Fibroblast of lung (primary cell): Measurements from ENCODE around the gene KRTAP10-5.

Experiments used
- EZH2 ChIP-seq: IDR thresholded peaks from 2 replicates; pipeline ENCODE4 v1.5.1; 2012; ENCODE audit warnings: low read length, control low read depth, mild to moderate bottlenecking; ENCODE audit errors: missing control alignments
- TF ChIP-seq, protein P1 (sequence below), 2 donors: IDR thresholded peaks in 1 of 2; conservative IDR thresholded peaks in 1 of 2; 1 replicate in 1 of 2; 2 replicates in 1 of 2; pipeline ENCODE4 v1.5.1; 2011 to 2012; ENCODE audit warnings: low read length in 2 of 2, control low read depth in 1 of 2, inconsistent platforms in 1 of 2, low read depth in 1 of 2, mild to moderate bottlenecking in 1 of 2

DNA sequence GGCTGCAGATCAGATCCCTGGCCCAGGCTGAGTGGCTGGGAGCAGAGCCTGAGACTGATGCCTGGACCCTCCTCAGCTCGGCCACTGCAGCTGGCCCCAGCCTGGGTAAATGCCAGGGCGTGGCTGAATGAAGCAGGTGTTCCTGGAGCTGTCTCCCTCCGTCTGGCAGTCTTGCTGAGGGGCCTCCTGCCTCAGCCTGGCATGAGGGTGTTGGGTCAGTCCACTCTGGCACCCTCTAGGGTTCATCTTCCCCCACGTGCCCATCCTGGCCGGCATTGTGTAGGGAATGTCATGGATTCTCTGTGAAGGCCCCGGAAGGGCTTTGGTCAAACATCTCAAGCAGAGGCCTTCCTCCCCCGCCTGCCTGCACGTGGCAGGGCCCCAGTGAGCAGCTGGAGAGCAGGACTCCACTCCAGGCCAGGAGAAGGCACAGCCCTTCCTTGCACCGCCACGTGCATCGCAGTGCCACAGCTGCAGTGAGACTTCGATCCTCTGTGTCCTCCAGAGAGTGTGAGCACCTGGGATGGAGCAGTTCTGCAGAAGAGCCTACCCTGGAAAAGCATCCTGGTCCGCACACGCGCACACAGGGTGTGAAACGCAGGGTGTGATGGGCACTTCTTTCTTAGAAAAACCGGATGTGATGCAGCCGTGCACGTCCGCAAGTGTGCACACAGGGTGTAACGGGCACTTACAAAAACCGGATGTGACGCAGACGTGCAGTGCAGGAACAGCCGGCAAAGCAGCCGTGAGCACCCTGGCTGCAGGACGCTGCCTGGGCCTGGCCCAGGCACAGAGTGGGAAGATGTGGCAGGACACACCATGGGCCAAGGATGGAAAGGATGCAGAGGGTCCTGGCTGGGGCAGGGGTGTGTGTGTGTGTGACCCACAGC is 11.5 kb downstream of the KRTAP10-5 start:
- TF ChIP-seq, protein P1, sequence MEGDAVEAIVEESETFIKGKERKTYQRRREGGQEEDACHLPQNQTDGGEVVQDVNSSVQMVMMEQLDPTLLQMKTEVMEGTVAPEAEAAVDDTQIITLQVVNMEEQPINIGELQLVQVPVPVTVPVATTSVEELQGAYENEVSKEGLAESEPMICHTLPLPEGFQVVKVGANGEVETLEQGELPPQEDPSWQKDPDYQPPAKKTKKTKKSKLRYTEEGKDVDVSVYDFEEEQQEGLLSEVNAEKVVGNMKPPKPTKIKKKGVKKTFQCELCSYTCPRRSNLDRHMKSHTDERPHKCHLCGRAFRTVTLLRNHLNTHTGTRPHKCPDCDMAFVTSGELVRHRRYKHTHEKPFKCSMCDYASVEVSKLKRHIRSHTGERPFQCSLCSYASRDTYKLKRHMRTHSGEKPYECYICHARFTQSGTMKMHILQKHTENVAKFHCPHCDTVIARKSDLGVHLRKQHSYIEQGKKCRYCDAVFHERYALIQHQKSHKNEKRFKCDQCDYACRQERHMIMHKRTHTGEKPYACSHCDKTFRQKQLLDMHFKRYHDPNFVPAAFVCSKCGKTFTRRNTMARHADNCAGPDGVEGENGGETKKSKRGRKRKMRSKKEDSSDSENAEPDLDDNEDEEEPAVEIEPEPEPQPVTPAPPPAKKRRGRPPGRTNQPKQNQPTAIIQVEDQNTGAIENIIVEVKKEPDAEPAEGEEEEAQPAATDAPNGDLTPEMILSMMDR (conservative IDR thresholded peaks at IDR 0.05 in 1 of 2, IDR thresholded peaks at IDR 0.05 in 1 of 2; ENCODE audit: low read depth in 1 of 2, low read length in 2 of 2) = no peak
- no peak for TF ChIP-seq EZH2
